HepG2 (cell line): ENCODE measurements around the gene CX3CR1. TPM values are rescaled to one million over a fixed set of nuclear protein-coding genes. Genes with fewer than 3 reads are reported as not detected.

ENCODE experiments used
- ATAC-seq: fragments of 200-7000 bp; cut with Tn5 transposase; 3 replicates; pipeline ENCODE4 v1.9.1; 2020; ENCODE audit warnings: mild to moderate bottlenecking, moderate library complexity
- BruUV-seq: library from RNA; stranded (reverse); fragments of 400-500 nt; replicated peaks from 2 replicates; lab custom pipeline; 2021; lab: Mats Ljungman, UMichigan
- CTCF ChIA-PET: fragments of 300-600 bp; formaldehyde crosslinking; extraction: SDS; loops from one replicate; lab custom pipeline; 2021; ENCODE audit warnings: low total read pairs, inconsistent platforms, low intra/inter-chr PET ratio; lab: Yijun Ruan, JAX
- POLR2A ChIA-PET: fragments of 350-600 bp; sonication (Branson Sonifier 250); formaldehyde crosslinking; loops from one replicate; lab custom pipeline; 2020; ENCODE audit warnings: antibody characterized with exemption, inconsistent platforms; lab: Yijun Ruan, JAX
- DNase-seq: peaks from one replicate; pipeline ENCODE4 v3.0.0-alpha.2; 2015; ENCODE audit warnings: low spot score
- FAIRE-seq: peaks from 3 replicates; lab custom pipeline; 2011; peaks lifted over from hg19 to GRCh38; lab: Jason Lieb, UNC
- H2AFZ ChIP-seq: one replicate; pipeline ENCODE4 v1.6.1; 2011; ENCODE audit warnings: low read length, inconsistent platforms
- H3K27ac ChIP-seq: fragments of 300-600 bp; 3 replicates; pipeline ENCODE4 v1.8.0; 2011; ENCODE audit warnings: mixed run types, mild to moderate bottlenecking, mixed read lengths, low read length, inconsistent platforms; ENCODE audit not compliant: insufficient read depth; ENCODE audit errors: extremely low read length
- H3K27me3 ChIP-seq, 2 experiments: fragments of 200-600 bp in 1 of 2; 2 replicates in 1 of 2; 3 replicates in 1 of 2; pipeline versions ENCODE4 v1.6.0 to v1.8.0; 2011; ENCODE audit warnings: low read length in 2 of 2, mild to moderate bottlenecking in 2 of 2, moderate library complexity in 2 of 2, inconsistent platforms in 1 of 2; ENCODE audit not compliant: insufficient read depth in 2 of 2, control insufficient read depth in 1 of 2
- H3K36me3 ChIP-seq, 2 experiments: fragments of 200-600 bp in 1 of 2; replicated peaks in 1 of 2; 2 replicates in 1 of 2; 3 replicates in 1 of 2; pipeline versions ENCODE4 v1.5.1 to v1.8.0; 2011; ENCODE audit warnings: low read length in 2 of 2, inconsistent platforms in 1 of 2; ENCODE audit not compliant: insufficient read depth in 2 of 2, control insufficient read depth in 1 of 2
- H3K4me1 ChIP-seq: 2 replicates; pipeline ENCODE4 v1.5.1; 2012; ENCODE audit warnings: low read length, inconsistent platforms; ENCODE audit not compliant: insufficient read depth
- H3K4me2 ChIP-seq: 2 replicates; pipeline ENCODE4 v1.6.0; 2011; ENCODE audit warnings: low read depth, low read length, inconsistent platforms
- H3K4me3 ChIP-seq, 3 experiments: fragments of 200-600 bp in 1 of 3; sonication (generic), shearing (Covaris generic) in 1 of 3; replicated peaks in 1 of 3; 2 replicates each; pipeline ENCODE4 v1.5.1; 2011 to 2016; ENCODE audit warnings: low read length in 3 of 3, inconsistent platforms in 2 of 3, low read depth in 2 of 3, mild to moderate bottlenecking in 2 of 3, control low read depth in 1 of 3, mixed read lengths in 1 of 3; ENCODE audit not compliant: insufficient read depth in 1 of 3
- H3K79me2 ChIP-seq: one replicate; pipeline ENCODE4 v1.6.1; 2011; ENCODE audit warnings: low read length, inconsistent platforms; ENCODE audit not compliant: insufficient read depth
- H3K9ac ChIP-seq: 2 replicates; pipeline ENCODE4 v1.6.0; 2011; ENCODE audit warnings: mild to moderate bottlenecking, low read depth, low read length, inconsistent platforms; ENCODE audit not compliant: insufficient read depth
- H3K9me3 ChIP-seq: 2 replicates; pipeline ENCODE4 v1.5.1; 2012; ENCODE audit warnings: mild to moderate bottlenecking, low read length
- H4K20me1 ChIP-seq: 2 replicates; pipeline ENCODE4 v1.6.0; 2011; ENCODE audit warnings: inconsistent platforms, mild to moderate bottlenecking, low read length, moderate library complexity; ENCODE audit not compliant: insufficient read depth
- DNMT1 ChIP-seq: sonication (generic); formaldehyde crosslinking; IDR thresholded peaks from 2 replicates; pipeline ENCODE4 v1.5.1; 2020; ENCODE audit warnings: mild to moderate bottlenecking, missing genetic modification reagents
- GLMP ChIP-seq: sonication (generic); formaldehyde crosslinking; IDR thresholded peaks from 2 replicates; pipeline ENCODE4 v1.9.0; 2021; ENCODE audit warnings: missing genetic modification reagents, mild to moderate bottlenecking, borderline replicate concordance
- JUN ChIP-seq: sonication (generic); formaldehyde crosslinking; IDR thresholded peaks from 2 replicates; pipeline ENCODE4 v1.4.0; 2020; ENCODE audit warnings: mild to moderate bottlenecking, missing genetic modification reagents
- NCOA2 ChIP-seq: sonication (generic); formaldehyde crosslinking; IDR thresholded peaks from 2 replicates; pipeline ENCODE4 v1.8.0; 2022; ENCODE audit warnings: inconsistent platforms
- NPAS2 ChIP-seq: sonication (generic); formaldehyde crosslinking; IDR thresholded peaks from 2 replicates; pipeline ENCODE4 v1.8.0; 2022; ENCODE audit warnings: mild to moderate bottlenecking, missing genetic modification reagents, borderline replicate concordance
- TBX3 ChIP-seq: fragments of 450-650 bp; IDR thresholded peaks from 2 replicates; pipeline ENCODE4 v1.6.1; 2017; ENCODE audit warnings: antibody characterized with exemption, mild to moderate bottlenecking, inconsistent platforms, borderline replicate concordance
- TFE3 ChIP-seq: IDR thresholded peaks from 2 replicates; pipeline ENCODE4 v1.6.1; 2016
- ZFP36 ChIP-seq: fragments of 150-350 bp; IDR thresholded peaks from 2 replicates; pipeline ENCODE4 v1.6.1; 2018; ENCODE audit warnings: borderline replicate concordance, low read length, low read depth; ENCODE audit not compliant: partially characterized antibody
- ZNF138 ChIP-seq: sonication (generic); formaldehyde crosslinking; IDR thresholded peaks from 2 replicates; pipeline ENCODE4 v1.5.0; 2020; ENCODE audit warnings: mild to moderate bottlenecking, low read depth, missing genetic modification reagents
- ZNF414 ChIP-seq: sonication (generic); formaldehyde crosslinking; IDR thresholded peaks from 2 replicates; pipeline ENCODE4 v1.5.0; 2020; ENCODE audit warnings: missing genetic modification reagents
- ZNF558 ChIP-seq: sonication (generic); formaldehyde crosslinking; IDR thresholded peaks from 2 replicates; pipeline ENCODE4 v1.9.0; 2022; ENCODE audit warnings: mild to moderate bottlenecking, missing genetic modification reagents, borderline replicate concordance
- ZNF614 ChIP-seq: IDR thresholded peaks from 2 replicates; pipeline ENCODE4 v1.6.1; 2018; ENCODE audit warnings: missing biosample characterization, missing genetic modification reagents, inconsistent platforms, borderline replicate concordance
- ZNF616 ChIP-seq: sonication (generic); formaldehyde crosslinking; IDR thresholded peaks from 2 replicates; pipeline ENCODE4 v1.5.0; 2020; ENCODE audit warnings: low read depth, mild to moderate bottlenecking, missing genetic modification reagents
- WGBS: methylation state at CpG from one replicate; pipeline ENCODE4 v1.1.6; 2017; ENCODE audit warnings: low lambda C conversion rate; 5-methylcytosine and 5-hydroxymethylcytosine counted together
- in situ Hi-C: cut with HindIII; loops from 2 replicates; pipeline ENCODE4 v1.10.0; 2017; ENCODE audit warnings: low pct_unique_long_range_greater_than_20kb; ENCODE audit not compliant: extremely low pct_ligation_motif_present
- intact Hi-C: fragments of 100-400 bp; cut with micrococcal nuclease; formaldehyde crosslinking; loops from one replicate; pipeline ENCODE4 v1.10.0; 2022; ENCODE audit not compliant: unreplicated experiment
- polyA plus RNA-seq, 8 experiments: library from polyadenylated mRNA; depleted of rRNA in 3 of 8; stranded (reverse) in 7 of 8; unstranded in 1 of 8; fragments of >200 nt; fragmentation: Illumina TruSeq in 4 of 8; extraction: Trizol in 4 of 8; gene quantifications; 2 replicates each; pipeline versions ENCODE4 v1.2.1 to v1.2.3, GENCODE V29; 2011 to 2016; ENCODE audit warnings: low read depth in 4 of 8, missing spikeins in 1 of 8, mixed read lengths in 1 of 8; ENCODE audit not compliant: insufficient read depth in 1 of 8
- total RNA-seq, 5 experiments: library from RNA; depleted of rRNA; stranded (reverse); fragments of >200 nt; fragmentation: Illumina TruSeq; extraction: Trizol; gene quantifications; 2 replicates each; pipeline ENCODE4 v1.2.3, GENCODE V29; 2016; ENCODE audit warnings: low read depth in 1 of 5

CX3CR1 gene
- total and polyA plus RNA-seq, 2 of the 13 experiments (the other 11 are each of a cell fraction or from before 2014, with no cell fraction given), result not detected

- Histone ChIP-seq H3K27ac (no peak overlapping the region), H4K20me1 (no peaks in the 10 kb centered on the region), H3K9ac (no peak overlapping the region), H2AFZ (no peak overlapping the region), H3K27me3 (peaks cover 1 to 39% of the 10 kb centered on the region in 2 experiments; a peak in 4 of 5 replicates), H3K4me3 (no peak overlapping the region), H3K79me2 (no peaks in the 10 kb centered on the region), H3K4me1 (no peaks in the 10 kb centered on the region), H3K4me2 (no peak overlapping the region), H3K36me3 (no peaks in the 10 kb centered on the region), H3K9me3 (no peaks in the 10 kb centered on the region)
- no TSS peak for BruUV-seq
- ChIA-PET POLR2A (no interaction called here), CTCF (no interaction called here)
- FAIRE-seq, result no peak
- in situ Hi-C loops (no loop called here), intact Hi-C loops (no loop called here)
- 18% methylated on average over 15 of the region's 15 CpGs for WGBS
- no peak for DNase-seq
- TF ChIP-seq NPAS2 (CRISPR knock-in tag) (no peak), GLMP (no peak), ZNF138 (CRISPR knock-in tag) (no peak), DNMT1 (CRISPR knock-in tag) (no peak), JUN (CRISPR knock-in tag) (no peak), ZNF616 (CRISPR knock-in tag) (no peak), TFE3 (no peak), TBX3 (no peak), NCOA2 (CRISPR knock-in tag) (no peak), ZNF558 (CRISPR knock-in tag) (no peak), ZNF614 (CRISPR knock-in tag) (no peak), ZFP36 (no peak), ZNF414 (CRISPR knock-in tag) (no peak)
- ATAC-seq, result no peak
These were observed 11.9 kb downstream of the CX3CR1 start for GRCh38 chr3:39267631-39268548.
